ENCODE data around the gene LRPAP1. TPM values are rescaled to one million over a fixed set of nuclear protein-coding genes. Genes with fewer than 3 reads are reported as not detected.
A peak's percentile ranks its signal among the peaks of the same experiment; 100 is the strongest.
"Not testable (repeated sequence)": the region's sequence is repeated elsewhere in the genome, so short reads cannot be mapped to it uniquely, and the experiment has no call there.

Gene LRPAP1
- polyA plus RNA-seq, 1 donor from 2014 or later: 138 TPM

- not testable (repeated sequence) for H3K9me3 Mint-ChIP-seq, H3K4me1 Mint-ChIP-seq, H3K36me3 Mint-ChIP-seq, H3K27me3 Mint-ChIP-seq, H3K27ac Mint-ChIP-seq, H3K4me3 Mint-ChIP-seq
These were observed 38.7 kb upstream of the LRPAP1 start for GRCh38 chr4:3570923-3571322.

GRCh38 chr4:3569611-3570010 is 37.4 kb upstream of the LRPAP1 start:
- H3K4me3 Mint-ChIP-seq, H3K36me3 Mint-ChIP-seq, H3K27ac Mint-ChIP-seq, H3K9me3 Mint-ChIP-seq, H3K4me1 Mint-ChIP-seq, H3K27me3 Mint-ChIP-seq: not testable (repeated sequence)

- not testable (repeated sequence) for H3K9me3 Mint-ChIP-seq, H3K4me1 Mint-ChIP-seq, H3K4me3 Mint-ChIP-seq, H3K36me3 Mint-ChIP-seq, H3K27me3 Mint-ChIP-seq, H3K27ac Mint-ChIP-seq
These were observed 34.5 kb upstream of the LRPAP1 start for GRCh38 chr4:3566701-3567100.

- H3K27ac Mint-ChIP-seq, H3K36me3 Mint-ChIP-seq, H3K9me3 Mint-ChIP-seq, H3K27me3 Mint-ChIP-seq, H3K4me1 Mint-ChIP-seq, H3K4me3 Mint-ChIP-seq: not testable (repeated sequence)
These were observed 34.1 kb upstream of the LRPAP1 start for GRCh38 chr4:3566301-3566700.

GRCh38 chr4:3564948-3565347 is 32.7 kb upstream of the LRPAP1 start:
- not testable (repeated sequence) for H3K4me1 Mint-ChIP-seq, H3K27me3 Mint-ChIP-seq, H3K27ac Mint-ChIP-seq, H3K36me3 Mint-ChIP-seq, H3K9me3 Mint-ChIP-seq, H3K4me3 Mint-ChIP-seq

GRCh38 chr4:3563403-3563802 is 31.2 kb upstream of the LRPAP1 start:
- no peak overlapping the region for H3K27ac Mint-ChIP-seq
- no peaks in the 10 kb centered on the region for H3K9me3 Mint-ChIP-seq
- H3K27me3 Mint-ChIP-seq: peaks cover 4% of the 10 kb centered on the region
- H3K4me1 Mint-ChIP-seq: no peaks in the 10 kb centered on the region
- H3K36me3 Mint-ChIP-seq: no peaks in the 10 kb centered on the region
- H3K4me3 Mint-ChIP-seq: no peak overlapping the region

GRCh38 chr4:3562127-3562526 is 29.9 kb upstream of the LRPAP1 start:
- not testable (repeated sequence) for H3K27ac Mint-ChIP-seq, H3K27me3 Mint-ChIP-seq, H3K4me3 Mint-ChIP-seq, H3K9me3 Mint-ChIP-seq, H3K36me3 Mint-ChIP-seq, H3K4me1 Mint-ChIP-seq

GRCh38 chr4:3560465-3560864 is 28.2 kb upstream of the LRPAP1 start:
- H3K27me3 Mint-ChIP-seq, H3K9me3 Mint-ChIP-seq, H3K36me3 Mint-ChIP-seq, H3K4me1 Mint-ChIP-seq, H3K4me3 Mint-ChIP-seq, H3K27ac Mint-ChIP-seq: not testable (repeated sequence)

- not testable (repeated sequence) for H3K4me3 Mint-ChIP-seq
These were observed 27.4 kb upstream of the LRPAP1 start for GRCh38 chr4:3559381-3560290.

GRCh38 chr4:3558514-3558836 is 26.3 kb upstream of the LRPAP1 start:
- H3K9me3 Mint-ChIP-seq, H3K4me1 Mint-ChIP-seq, H3K4me3 Mint-ChIP-seq, H3K27ac Mint-ChIP-seq, H3K27me3 Mint-ChIP-seq, H3K36me3 Mint-ChIP-seq: not testable (repeated sequence)

More at GRCh38 chr4:3559381-3560290, 27.4 kb upstream of the LRPAP1 start:
- H3K27ac Mint-ChIP-seq, H3K36me3 Mint-ChIP-seq, H3K9me3 Mint-ChIP-seq, H3K27me3 Mint-ChIP-seq, H3K4me1 Mint-ChIP-seq: not testable (repeated sequence)

- not testable (repeated sequence) for H3K4me1 Mint-ChIP-seq, H3K4me3 Mint-ChIP-seq, H3K27ac Mint-ChIP-seq, H3K27me3 Mint-ChIP-seq, H3K9me3 Mint-ChIP-seq, H3K36me3 Mint-ChIP-seq
These were observed 25.7 kb upstream of the LRPAP1 start for GRCh38 chr4:3557676-3558513.

GRCh38 chr4:3557088-3557492 is 24.9 kb upstream of the LRPAP1 start:
- H3K27me3 Mint-ChIP-seq, H3K27ac Mint-ChIP-seq, H3K36me3 Mint-ChIP-seq, H3K4me3 Mint-ChIP-seq, H3K9me3 Mint-ChIP-seq, H3K4me1 Mint-ChIP-seq: not testable (repeated sequence)

- not testable (repeated sequence) for H3K4me1 Mint-ChIP-seq, H3K27me3 Mint-ChIP-seq, H3K4me3 Mint-ChIP-seq, H3K36me3 Mint-ChIP-seq, H3K9me3 Mint-ChIP-seq
- H3K27ac Mint-ChIP-seq: peak overlapping the region in 1 of 3 donors; percentile 69
These were observed 24.1 kb upstream of the LRPAP1 start for GRCh38 chr4:3556244-3556867.

GRCh38 chr4:3555459-3556070 is 23.3 kb upstream of the LRPAP1 start:
- H3K4me3 Mint-ChIP-seq: peak overlapping the region in 1 of 4 donors; percentile 39
- H3K27me3 Mint-ChIP-seq, H3K9me3 Mint-ChIP-seq, H3K36me3 Mint-ChIP-seq, H3K4me1 Mint-ChIP-seq, H3K27ac Mint-ChIP-seq: not testable (repeated sequence)

- H3K27me3 Mint-ChIP-seq, H3K36me3 Mint-ChIP-seq, H3K27ac Mint-ChIP-seq, H3K4me3 Mint-ChIP-seq, H3K9me3 Mint-ChIP-seq, H3K4me1 Mint-ChIP-seq: not testable (repeated sequence)
These were observed 19.1 kb upstream of the LRPAP1 start for GRCh38 chr4:3551366-3551765.

Measured in IgD-negative memory B cell (primary cell).